HG03460 (cell line): ENCODE measurements around the gene NOTO.

Source experiments
- ATAC-seq: cut with Tn5 transposase; IDR thresholded peaks from one replicate; pipeline ENCODE4 v1.9.1; 2021; ENCODE audit not compliant: unreplicated experiment

The NOTO gene

DNA sequence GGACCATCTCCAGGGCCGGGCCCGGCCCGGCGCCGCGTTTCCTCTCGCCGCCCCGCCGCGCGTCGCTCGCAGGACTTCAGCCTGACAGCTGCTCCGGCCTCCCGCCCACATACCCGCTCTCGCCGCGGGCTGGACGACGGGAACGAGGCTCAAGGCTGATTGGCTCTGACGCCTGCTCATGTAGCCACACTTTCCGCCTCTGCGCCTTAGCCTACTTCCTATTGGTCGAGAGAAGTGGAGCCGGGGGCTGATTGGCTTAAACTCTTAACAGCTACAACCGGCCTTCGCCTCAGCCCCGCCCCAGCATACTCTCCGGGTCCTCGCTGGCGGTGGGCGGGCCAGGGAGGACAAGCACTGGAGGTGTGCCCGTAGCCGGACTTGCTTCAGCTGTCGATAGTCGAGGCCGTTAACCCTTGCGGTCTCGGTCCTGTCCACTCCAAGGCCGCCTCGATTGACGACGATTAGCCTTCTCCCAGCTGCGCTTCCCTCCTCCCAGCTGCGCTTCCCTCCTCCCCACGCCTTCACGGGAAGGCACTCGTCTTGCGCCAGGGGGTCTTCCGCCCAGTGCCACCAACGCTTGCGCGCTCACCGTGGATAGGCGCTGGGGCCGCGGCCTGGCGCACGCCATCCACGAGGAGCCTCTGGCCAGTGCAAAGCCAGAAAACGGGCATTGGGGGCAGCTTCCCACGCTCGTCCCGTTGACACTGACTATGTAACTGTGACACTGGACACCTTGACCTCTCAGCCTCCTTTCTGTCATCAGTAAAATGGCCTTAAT lies 31.0 kb downstream of the NOTO start, which contains the start of gene PRADC1:
Gene PRADC1, minus strand, starts transcription at position 86 of the 778 bp plus-strand sequence. Its CDS starts 79 bp downstream, at position 7.
- peak; percentile 87 for ATAC-seq

DNA sequence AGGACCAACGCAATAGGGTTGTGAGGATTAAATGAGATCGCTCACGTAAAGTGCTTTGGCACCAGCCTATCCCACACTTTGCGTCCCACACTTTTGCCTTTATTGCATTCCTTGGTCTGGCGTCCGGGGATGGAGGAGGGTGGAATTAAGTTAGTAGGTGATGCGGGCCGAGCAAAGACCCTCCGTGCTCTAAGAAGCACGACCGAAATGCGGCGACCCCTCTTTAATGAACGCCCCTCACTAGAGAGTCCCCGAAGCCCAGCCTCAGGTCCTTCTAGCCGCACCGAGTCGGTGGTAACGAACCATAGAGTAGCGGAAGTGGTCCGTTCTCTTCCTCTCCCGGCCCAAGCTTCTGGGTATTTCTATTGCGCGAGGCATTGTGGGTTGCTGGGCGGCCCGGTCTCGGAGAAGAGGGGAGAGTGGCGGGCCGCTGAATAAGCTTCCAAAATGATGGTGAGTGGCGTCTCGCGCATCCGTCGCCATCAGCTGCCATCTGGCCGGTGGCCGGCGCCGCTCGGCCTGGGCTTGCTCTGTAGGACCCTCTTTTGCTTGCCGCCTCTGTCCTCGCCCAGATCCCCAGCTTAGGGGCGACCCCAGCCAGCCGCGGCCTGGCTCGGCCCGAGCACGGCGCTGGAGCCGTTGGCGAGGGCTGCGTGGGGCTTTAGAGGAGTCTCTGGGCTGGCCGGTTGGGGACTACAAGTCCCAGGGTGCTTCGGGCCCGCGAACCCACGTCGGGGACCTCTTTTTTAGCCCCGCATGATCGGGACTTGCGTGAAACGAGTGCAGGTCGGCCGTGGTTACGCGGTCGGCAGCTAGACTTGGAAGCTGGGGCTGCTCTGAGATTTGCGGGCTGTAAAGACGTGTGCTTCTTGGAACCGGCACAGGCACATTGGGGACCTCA lies 31.8 kb downstream of the NOTO start, which contains the start of gene CCT7:
Gene CCT7, plus strand, starts transcription at position 377 of the 901 bp plus-strand sequence. Its CDS starts 71 bp downstream, at position 448.
- peak; percentile 63 for ATAC-seq

DNA sequence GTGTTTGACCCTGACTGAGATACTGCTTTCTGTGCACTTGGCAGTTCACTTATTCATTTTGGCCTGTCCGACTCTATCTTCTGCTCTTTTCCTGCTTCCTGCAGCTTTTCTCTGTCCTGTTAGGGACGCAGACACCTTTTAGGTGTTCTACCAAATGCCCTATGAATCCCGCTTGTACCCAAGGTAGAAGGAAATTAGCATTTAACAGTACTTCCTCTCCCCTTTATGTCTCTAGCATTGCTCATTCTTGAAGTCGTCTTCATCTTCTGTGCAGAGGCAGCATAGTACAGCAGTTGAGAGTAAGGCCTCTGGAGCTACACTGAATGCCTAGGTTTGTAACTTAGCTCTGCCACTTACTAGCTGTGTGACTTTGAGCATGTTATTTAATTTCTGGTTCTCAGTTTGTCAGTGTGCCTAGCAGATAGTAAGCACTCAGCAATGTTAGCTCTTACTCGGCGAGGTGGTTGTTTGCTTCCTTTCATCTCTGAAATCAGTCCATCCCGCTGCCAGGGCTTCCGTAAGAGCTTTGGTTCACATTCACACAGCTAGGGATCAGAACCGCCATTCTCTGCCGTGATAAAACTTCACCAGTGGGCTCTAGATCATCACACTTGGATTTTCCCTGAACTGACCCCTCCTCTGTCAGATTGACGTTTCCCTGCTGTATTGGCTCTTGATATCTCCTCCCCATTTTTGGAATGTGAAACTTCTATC lies 33.1 kb downstream of the NOTO start:
- no peak for ATAC-seq

DNA sequence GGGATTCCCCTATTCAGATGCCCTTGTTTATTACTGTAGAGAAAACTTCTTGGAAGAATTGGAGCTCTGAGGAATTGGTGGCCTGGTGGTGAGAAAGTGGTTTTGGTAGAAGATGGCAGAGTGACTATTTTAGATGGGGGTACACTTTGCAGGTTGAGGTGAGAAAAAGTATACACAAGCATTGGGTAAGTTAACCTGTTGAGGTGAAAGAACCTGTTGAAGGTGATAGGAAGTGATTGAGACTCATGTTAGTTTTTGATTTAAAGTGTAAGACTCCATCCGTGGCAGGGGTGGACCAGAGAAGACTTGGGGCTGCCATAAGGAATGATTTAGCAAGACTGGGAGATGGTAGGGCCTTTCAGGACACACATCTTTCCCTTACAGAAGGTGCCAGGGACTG lies 34.8 kb downstream of the NOTO start:
- ATAC-seq: no peak

DNA sequence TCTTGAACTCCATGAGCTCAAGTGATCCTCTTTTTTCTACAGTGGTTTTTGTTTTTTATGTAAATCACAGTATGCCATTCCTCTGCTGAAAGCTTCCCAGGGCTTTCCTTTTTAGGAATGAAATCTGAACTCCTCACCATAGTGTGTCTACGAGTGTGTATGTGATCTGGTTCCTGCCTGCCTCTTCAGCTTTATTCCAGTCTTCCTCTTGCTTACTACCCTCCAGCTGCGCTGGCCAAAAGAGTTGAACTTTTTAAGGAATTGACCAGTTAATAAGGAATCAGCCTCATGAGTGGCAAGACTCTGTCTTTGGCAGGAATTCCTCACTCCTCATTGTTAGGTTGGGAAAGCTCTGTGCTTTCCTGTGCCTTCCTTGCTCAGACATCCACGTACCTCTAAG lies 35.8 kb downstream of the NOTO start:
- ATAC-seq: no peak

DNA sequence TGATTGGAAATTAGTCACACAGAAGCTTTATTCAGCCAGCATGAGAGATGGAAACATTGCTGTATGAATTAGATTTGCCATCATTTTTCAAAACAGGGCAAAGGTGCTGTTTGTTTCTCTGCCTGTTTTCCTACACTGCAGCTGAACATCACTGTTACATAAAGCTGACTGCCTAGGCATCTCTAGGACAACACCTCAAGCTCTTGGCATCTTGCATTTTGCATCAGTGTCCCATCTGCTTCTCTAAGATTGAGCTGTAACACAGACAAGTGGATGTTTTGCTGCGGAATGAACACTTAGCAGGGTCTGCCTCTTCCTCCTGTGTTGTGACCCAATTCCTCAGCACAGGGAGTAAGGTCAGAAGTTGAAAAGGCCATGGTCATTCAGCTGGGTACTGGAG lies 36.6 kb downstream of the NOTO start:
- ATAC-seq: no peak

DNA sequence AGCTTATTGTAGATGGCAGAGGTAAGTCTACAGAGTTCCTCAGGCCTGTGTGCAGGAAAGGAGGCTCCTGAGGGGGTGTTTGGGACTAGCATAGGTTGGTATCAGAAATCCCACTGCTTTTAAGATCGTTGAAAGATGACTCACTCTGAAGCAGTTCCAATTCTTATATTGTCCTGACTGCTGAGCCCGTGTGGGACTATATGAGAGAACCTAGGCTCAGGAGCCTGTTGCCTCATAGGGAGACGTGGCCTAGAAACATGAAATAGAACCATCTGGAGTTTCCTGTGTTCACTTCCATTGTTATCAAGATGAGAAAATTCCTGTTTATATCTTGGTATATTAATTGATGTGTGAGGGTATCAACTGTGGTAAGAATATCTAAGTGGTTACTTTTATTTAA lies 37.4 kb downstream of the NOTO start:
- ATAC-seq: no peak

DNA sequence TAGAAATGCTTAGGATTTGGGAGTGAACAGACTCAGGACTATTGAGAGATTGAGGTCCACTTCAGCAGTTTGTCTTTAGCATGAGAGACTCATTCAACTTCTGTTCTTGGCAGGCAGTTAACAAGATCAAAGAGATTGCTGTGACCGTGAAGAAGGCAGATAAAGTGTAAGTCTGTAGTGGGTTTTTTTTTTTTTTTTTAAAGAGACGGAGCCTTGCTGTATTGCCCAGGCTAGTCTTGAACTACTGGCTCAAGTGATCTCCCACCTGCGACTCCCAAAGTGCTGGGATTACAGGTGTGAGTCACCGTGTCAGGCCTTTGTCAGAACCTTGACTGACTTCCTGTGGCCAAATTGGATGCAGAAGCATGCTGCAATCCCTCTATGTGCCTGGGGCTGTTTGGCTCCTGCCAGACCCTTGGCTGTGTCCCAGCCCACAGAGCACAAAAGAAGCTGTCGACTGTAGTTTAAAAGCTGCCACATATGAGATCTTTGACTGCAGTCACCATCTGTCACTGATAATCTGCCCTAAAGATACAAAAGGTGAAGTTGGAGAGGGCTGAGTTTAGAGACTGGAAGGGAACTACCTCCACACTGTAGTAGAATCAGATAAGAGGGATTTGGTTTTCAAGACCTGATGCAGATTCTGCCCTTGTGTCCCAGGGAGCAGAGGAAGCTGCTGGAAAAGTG lies 41.7 kb downstream of the NOTO start:
- no peak for ATAC-seq

DNA sequence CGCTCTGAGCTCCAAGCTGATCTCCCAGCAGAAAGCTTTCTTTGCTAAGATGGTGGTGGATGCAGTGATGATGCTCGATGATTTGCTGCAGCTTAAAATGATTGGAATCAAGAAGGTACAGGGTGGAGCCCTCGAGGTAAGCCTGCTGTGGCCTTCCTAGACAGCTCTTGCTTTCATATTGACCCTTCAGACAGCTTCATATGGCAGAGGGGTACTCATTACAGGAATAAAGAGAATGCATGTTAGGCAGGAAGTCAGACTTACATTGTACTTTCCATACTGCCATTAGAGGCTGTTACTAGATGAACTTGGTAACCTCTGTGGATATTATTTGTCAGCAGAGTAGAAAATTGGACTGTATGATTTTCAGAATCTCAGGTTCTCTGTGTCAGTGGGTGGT lies 42.2 kb downstream of the NOTO start:
- ATAC-seq: no peak

DNA sequence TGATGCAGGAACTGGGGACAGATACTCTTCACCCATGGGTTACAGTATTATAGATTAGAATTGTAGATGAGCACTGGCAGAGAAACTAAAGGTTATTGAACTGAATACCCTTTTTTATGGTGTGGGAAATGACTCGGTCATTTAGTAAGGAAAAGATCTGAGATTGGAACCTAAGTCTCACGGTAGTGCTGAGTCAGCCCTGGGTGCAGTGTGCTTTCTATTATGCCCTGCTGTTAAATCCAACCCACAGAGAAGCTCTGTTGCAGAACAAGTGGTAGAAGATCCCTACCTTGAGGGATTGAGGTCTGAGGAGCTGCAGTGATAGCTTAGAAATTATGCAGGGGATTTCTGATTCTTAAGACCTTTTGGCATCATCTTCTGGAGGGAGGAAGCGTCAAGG lies 44.5 kb downstream of the NOTO start:
- ATAC-seq: no peak

DNA sequence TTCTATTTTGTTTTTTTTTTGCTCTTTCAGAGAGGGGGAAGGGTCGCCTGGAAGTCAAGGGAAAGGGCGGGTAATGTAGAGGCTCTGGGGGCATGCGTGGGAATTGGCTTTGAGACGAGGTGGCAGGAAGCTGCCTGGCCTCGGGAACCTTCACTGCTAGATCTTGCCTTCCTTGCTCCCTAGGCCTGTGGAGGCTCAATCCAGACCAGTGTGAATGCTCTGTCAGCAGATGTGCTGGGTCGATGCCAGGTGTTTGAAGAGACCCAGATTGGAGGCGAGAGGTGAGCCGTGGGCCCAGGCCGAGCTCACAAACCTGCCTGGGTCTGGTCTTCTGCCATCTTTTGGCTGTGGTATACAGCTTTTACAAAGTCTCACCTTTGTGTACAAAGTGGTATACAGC lies 47.3 kb downstream of the NOTO start:
- ATAC-seq: no peak

DNA sequence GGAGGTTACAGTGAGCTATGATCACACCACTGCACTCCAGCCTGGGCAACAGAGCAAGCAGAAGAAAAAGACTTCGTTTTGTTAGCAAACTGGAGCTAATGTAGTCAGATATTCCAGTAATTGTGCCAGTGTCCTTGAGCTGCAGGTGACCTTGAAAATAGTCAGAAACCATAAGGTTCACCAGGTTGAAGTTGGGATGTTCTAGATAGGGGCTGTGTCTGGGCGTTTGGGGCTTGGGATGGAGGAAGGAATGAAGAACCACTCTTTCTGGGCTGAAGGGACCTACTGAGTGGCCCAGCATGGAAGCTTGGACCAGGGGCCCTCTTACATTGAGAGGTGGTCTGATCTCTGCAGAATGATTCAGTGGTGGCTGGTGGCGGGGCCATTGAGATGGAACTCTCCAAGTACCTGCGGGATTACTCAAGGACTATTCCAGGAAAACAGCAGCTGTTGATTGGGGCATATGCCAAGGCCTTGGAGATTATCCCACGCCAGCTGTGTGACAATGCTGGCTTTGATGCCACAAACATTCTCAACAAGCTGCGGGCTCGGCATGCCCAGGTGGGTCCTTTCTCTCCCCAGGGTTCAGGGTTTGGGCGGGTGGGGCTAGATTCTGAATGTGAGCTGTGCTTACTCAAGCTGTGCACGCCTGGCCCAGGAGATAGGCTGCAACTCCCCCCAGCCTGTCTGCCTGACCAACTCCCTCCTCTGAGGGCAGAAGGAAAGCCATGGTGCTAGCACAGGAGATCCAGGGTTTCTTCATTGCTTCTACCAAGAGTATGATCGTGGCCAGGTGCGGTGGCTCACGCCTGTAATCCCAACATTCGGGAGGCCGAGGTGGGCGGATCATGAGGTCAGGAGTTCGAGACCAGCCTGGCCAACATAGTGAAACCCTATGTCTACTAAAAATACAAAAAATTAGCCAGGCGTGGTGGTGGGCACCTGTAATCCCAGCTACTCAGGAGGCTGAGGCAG lies 48.8 kb downstream of the NOTO start:
- no peak for ATAC-seq

DNA sequence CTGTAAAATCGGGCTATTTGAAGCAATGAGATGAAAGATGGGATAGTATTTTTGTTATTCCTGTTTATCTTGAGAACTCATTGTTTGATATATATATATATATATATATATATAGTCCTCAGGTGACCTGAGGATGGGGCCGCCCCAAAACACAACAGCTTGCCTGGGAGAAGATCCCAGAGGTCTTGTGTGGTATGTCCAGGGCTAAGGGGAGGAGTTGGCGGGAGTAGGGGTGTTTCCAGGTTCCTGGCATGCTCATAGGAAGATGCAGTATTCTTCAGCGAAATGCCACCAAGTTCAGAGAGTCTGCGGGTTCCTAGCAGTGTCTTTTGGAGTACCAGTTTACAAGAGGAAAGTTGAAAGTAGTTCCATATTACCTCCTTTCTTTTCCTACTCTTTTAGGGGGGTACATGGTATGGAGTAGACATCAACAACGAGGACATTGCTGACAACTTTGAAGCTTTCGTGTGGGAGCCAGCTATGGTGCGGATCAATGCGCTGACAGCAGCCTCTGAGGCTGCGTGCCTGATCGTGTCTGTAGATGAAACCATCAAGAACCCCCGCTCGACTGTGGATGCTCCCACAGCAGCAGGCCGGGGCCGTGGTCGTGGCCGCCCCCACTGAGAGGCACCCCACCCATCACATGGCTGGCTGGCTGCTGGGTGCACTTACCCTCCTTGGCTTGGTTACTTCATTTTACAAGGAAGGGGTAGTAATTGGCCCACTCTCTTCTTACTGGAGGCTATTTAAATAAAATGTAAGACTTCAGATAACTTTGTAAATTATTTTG lies 50.1 kb downstream of the NOTO start:
- ATAC-seq: no peak

DNA sequence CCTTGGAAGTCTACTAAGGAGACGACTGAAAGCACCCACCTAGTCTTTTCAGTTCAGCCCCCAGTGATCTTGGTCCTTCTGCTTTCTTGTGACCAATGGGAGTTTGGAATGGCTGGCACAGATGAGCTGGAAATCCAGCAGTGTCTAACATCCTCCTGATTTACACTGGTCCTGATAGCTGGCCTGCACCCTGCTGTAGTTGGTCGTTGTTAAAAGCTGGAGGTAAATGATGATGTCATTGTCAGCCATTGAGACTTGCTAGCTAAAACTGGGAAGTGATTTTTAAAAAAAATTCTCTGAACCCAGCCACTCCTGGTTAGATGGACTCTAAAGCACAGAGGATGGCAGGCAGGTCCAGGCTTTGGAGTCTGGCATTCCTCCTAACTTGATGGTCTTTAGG lies 51.0 kb downstream of the NOTO start:
- ATAC-seq: no peak

DNA sequence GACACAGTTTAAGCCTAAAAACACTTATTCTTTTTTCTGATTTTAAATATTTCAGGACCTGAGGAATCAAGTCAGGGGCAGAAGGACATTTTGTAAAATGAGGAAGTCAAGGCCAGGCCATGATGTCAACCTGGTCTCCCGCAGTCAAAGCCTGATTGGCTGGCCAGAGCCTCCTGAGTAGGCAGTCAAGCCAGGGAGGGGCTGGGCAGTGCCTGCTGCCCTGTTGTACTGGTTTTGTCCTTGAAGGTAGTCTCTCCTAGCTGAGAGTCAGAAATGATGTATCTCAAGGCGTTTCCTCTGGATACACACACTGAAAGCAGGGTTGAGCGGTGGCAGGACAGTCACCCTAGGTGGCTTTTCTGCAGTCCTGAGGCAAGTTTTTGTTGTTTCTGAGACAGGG lies 51.5 kb downstream of the NOTO start:
- no peak for ATAC-seq

DNA sequence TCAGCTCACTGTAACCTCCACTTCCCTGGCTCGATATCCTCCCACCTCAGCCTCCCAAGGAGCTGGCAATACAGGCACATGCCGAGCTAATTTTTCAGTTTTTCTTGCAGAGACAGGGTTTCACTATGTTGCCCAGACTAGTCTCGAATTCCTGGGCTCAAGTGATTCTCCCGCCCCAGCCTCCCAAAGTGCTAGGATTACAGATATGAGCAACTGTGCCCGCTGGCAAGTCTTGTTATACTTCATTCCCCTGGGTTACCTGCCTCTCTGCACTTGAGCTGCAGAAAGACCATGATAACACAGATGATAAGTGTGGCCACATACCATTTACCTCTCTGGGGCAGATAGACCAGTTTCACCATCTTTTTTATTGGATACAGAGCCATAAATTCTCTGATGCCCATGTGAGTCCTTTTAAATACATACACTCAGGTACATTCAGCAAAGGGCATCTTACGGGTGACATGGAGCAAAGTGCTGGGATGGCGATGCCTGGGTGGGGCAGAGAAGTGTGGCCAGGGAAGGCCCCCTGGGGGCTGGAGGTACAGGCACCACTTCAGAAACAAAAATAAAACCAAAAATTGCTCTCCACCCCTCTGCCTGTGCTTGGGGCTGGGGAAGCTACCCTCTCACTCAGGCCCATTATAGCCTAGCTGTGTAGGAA lies 52.1 kb downstream of the NOTO start:
- ATAC-seq: no peak

DNA sequence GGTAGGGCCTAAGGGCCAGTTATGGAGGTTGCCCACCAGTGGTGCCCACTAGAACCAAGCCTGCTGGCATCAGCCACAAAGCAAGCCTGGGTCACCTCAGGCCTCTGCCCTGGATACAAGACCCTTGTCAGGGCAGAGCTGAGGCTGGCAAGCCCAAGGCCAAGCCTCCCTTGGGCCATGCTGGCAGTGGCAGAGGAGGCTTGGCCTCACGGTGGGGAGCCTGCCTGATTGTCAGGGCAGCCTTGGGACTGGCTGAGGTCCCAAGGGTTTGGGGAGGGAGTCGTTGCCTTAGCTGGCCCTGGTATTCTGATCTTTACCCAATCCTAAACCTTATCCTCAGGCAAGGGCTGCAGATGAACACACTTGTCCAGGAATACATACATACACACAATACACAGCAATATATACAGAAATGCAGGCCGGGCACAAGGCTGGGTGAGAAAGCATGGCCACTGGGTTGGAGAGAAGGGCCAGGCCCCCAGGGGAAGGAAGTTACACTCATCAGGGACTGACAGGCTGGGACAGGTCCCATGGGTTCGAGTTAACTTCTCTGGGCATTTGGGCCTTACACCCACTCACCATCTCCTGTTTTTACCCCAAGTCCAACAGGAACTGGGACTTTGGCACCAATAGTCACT lies 52.8 kb downstream of the NOTO start:
- ATAC-seq: no peak
